GM12874 (cell line): Measurements from ENCODE around the gene KNOP1.

Source experiments
- TF ChIP-seq, protein P1 (sequence below): IDR thresholded peaks from 2 replicates; pipeline ENCODE4 v1.5.1; 2011; ENCODE audit warnings: low read depth, mild to moderate bottlenecking, control low read depth, low read length, moderate library complexity; ENCODE audit not compliant: insufficient read depth

KNOP1 gene

GRCh38 chr16:19698480-19699465 is 19.3 kb downstream of the KNOP1 start:
- TF ChIP-seq, protein P1, sequence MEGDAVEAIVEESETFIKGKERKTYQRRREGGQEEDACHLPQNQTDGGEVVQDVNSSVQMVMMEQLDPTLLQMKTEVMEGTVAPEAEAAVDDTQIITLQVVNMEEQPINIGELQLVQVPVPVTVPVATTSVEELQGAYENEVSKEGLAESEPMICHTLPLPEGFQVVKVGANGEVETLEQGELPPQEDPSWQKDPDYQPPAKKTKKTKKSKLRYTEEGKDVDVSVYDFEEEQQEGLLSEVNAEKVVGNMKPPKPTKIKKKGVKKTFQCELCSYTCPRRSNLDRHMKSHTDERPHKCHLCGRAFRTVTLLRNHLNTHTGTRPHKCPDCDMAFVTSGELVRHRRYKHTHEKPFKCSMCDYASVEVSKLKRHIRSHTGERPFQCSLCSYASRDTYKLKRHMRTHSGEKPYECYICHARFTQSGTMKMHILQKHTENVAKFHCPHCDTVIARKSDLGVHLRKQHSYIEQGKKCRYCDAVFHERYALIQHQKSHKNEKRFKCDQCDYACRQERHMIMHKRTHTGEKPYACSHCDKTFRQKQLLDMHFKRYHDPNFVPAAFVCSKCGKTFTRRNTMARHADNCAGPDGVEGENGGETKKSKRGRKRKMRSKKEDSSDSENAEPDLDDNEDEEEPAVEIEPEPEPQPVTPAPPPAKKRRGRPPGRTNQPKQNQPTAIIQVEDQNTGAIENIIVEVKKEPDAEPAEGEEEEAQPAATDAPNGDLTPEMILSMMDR, result no peak

- TF ChIP-seq, protein P1, result no peak
These were observed 20.2 kb downstream of the KNOP1 start for GRCh38 chr16:19697756-19698318.

DNA sequence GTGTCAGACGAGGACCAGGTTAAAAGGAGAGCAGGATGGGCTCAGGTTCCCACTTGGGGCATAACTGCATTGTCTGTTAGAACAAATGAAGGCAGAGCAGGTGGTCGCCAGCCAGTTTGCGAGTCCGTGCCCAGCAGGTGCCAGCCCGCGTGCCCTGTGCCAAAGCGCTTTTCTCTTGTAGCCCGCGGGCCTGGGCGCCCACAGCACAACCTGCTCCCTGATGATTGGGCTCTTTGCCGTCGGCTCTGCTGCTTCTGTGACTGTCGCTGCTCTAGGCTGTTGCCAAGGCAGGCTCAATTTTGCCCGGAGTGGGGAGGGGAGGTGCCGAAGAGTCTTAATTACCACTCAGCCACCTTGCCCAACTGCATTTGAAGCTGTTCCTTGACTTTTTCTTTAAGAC is 21.1 kb downstream of the KNOP1 start:
- TF ChIP-seq, protein P1, result no peak

DNA sequence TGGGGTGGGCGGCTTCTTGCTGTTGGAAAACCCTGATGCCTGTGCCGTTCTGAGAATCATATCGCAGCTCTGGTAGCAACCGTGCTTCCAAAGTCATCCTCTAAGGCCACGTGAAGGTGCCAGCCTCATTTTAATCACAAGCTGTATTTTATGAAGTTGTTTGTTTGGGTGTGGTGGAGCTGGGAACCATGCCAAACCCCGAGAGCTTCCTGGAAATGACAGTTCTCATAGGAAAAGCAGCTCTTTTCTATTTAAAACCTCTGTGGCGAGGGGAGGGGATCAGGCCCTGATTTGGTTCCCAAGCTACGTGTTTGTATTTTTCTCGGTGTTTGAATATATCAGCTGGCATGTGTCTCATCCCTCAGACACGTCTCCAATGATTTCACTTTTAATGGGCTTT is 21.7 kb downstream of the KNOP1 start:
- TF ChIP-seq, protein P1, result no peak

- TF ChIP-seq, protein P1, result no peak
These were observed 23.0 kb downstream of the KNOP1 start for GRCh38 chr16:19694989-19695388.

- TF ChIP-seq, protein P1, result no peak
These were observed 26.8 kb downstream of the KNOP1 start for GRCh38 chr16:19691161-19691711.

DNA sequence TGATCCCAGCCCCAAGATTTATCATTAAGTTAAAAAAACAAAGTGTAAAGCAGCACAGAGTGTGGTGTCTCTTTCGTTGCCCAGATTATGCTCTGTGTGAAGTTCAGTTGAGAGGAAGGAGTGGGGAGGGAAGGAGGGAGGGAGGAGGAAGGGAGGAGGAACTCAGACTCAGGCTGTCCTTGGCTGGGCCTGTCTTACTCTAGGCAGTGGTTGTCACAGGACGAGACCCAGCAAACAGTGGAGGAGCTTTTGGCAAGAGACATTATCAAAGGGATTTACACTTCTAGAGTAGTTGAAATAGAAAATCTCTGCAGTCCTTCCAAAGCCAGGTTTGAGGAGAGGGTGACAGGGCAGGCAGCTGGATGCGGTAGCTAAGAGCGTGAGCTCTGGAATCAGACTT is 27.8 kb downstream of the KNOP1 start:
- TF ChIP-seq, protein P1, result no peak
